ENCODE results near the gene SYMPK.

DNA sequence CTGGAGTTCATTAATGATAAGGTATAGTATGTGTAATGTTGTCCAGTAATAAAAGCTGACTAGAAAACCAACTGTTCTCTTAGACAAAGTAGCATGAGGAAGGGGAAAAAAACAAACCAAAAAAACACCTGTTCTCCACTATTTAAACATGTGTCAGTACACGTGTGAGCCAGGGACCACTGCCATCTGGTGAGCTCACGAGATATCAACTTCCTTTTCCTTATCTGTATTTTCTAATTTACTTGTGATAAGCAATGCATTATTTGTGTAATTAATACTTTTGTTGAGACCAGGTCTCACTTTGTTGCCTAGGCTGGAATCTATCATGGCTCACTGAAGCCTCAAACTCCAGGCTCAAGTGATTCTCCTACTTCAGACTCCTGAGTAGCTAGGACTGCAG is 89.6 kb downstream of the SYMPK start:
- TF ChIP-seq, protein P1, sequence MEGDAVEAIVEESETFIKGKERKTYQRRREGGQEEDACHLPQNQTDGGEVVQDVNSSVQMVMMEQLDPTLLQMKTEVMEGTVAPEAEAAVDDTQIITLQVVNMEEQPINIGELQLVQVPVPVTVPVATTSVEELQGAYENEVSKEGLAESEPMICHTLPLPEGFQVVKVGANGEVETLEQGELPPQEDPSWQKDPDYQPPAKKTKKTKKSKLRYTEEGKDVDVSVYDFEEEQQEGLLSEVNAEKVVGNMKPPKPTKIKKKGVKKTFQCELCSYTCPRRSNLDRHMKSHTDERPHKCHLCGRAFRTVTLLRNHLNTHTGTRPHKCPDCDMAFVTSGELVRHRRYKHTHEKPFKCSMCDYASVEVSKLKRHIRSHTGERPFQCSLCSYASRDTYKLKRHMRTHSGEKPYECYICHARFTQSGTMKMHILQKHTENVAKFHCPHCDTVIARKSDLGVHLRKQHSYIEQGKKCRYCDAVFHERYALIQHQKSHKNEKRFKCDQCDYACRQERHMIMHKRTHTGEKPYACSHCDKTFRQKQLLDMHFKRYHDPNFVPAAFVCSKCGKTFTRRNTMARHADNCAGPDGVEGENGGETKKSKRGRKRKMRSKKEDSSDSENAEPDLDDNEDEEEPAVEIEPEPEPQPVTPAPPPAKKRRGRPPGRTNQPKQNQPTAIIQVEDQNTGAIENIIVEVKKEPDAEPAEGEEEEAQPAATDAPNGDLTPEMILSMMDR (IDR thresholded peaks at IDR 0.05): no peak
- no peak for TF ChIP-seq POLR2AphosphoS5 (IDR thresholded peaks at IDR 0.05; ENCODE audit: low read depth, low read length)
- 0 out of 4 replicates have a peak, but pooled peaks of 1 of the 2 experiments have one; percentile 19 for TF ChIP-seq EP300 (IDR thresholded peaks at IDR 0.05; ENCODE audit: borderline replicate concordance in 1 of 2, low read depth in 1 of 2, low read length in 1 of 2)
- TF ChIP-seq, protein P2, sequence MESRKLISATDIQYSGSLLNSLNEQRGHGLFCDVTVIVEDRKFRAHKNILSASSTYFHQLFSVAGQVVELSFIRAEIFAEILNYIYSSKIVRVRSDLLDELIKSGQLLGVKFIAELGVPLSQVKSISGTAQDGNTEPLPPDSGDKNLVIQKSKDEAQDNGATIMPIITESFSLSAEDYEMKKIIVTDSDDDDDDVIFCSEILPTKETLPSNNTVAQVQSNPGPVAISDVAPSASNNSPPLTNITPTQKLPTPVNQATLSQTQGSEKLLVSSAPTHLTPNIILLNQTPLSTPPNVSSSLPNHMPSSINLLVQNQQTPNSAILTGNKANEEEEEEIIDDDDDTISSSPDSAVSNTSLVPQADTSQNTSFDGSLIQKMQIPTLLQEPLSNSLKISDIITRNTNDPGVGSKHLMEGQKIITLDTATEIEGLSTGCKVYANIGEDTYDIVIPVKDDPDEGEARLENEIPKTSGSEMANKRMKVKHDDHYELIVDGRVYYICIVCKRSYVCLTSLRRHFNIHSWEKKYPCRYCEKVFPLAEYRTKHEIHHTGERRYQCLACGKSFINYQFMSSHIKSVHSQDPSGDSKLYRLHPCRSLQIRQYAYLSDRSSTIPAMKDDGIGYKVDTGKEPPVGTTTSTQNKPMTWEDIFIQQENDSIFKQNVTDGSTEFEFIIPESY (IDR thresholded peaks at IDR 0.05; ENCODE audit: borderline replicate concordance, low read depth): no peak
- TF ChIP-seq TCF12 (IDR thresholded peaks at IDR 0.05): no peak
- TF ChIP-seq SMC3 (IDR thresholded peaks at IDR 0.05; ENCODE audit: low read depth, low read length): no peak
- TF ChIP-seq SIN3A (IDR thresholded peaks at IDR 0.05; ENCODE audit: borderline replicate concordance, low read depth, low read length): no peak
- no peak for TF ChIP-seq EZH2phosphoT487 (IDR thresholded peaks at IDR 0.05; ENCODE audit: borderline replicate concordance, low read depth)
- no peak for TF ChIP-seq TAF1 (IDR thresholded peaks at IDR 0.05; ENCODE audit: borderline replicate concordance, low read depth, low read length)
- no peak for TF ChIP-seq CHD2 (IDR thresholded peaks at IDR 0.05; ENCODE audit: low read length, partially characterized antibody)
- no peak for TF ChIP-seq FOSL2 (IDR thresholded peaks at IDR 0.05; ENCODE audit: borderline replicate concordance, low read depth)
- TF ChIP-seq FOXJ3 (CRISPR knock-in tag; IDR thresholded peaks at IDR 0.05): no peak

All from SK-N-SH (cell line).